H1 (cell line): Measurements from ENCODE around the gene RAB10. TPM values are rescaled to one million over a fixed set of nuclear protein-coding genes. Genes with fewer than 3 reads are reported as not detected.

Experiments
- CTCF ChIA-PET: fragments of 300-600 bp; sonication (Branson Sonifier 250); formaldehyde crosslinking; loops from one replicate; lab custom pipeline; 2021; ENCODE audit not compliant: partially characterized antibody; lab: Charles Lee
- POLR2A ChIA-PET: fragments of 300-600 bp; sonication (Branson Sonifier 250); formaldehyde crosslinking; loops from one replicate; lab custom pipeline; 2021; ENCODE audit warnings: inconsistent platforms; ENCODE audit not compliant: partially characterized antibody; lab: Charles Lee
- DNase-seq, 2 experiments: peaks; one replicate each; pipeline versions ENCODE4 v3.0.0 to v3.0.0-alpha.2; 2010 to 2022; ENCODE audit warnings: low spot score in 2 of 2, low read depth in 1 of 2, mixed read lengths in 1 of 2
- FAIRE-seq: peaks from 2 replicates; lab custom pipeline; 2011; peaks lifted over from hg19 to GRCh38; lab: Jason Lieb, UNC
- H2AFZ ChIP-seq: 2 replicates; pipeline ENCODE4 v1.8.1; 2012; ENCODE audit warnings: low read length, inconsistent platforms
- H2AK5ac ChIP-seq: 2 replicates; pipeline ENCODE4 v1.6.1; 2013; ENCODE audit warnings: low read depth, low read length
- H2BK120ac ChIP-seq: replicated peaks from 2 replicates; pipeline ENCODE3; 2013; ENCODE audit warnings: low read depth, low read length, inconsistent platforms
- H2BK12ac ChIP-seq: 2 replicates; pipeline ENCODE4 v1.6.1; 2013; ENCODE audit warnings: low read depth, low read length
- H2BK15ac ChIP-seq: 2 replicates; pipeline ENCODE4 v1.6.1; 2013; ENCODE audit warnings: low read length
- H2BK20ac ChIP-seq: 2 replicates; pipeline ENCODE4 v1.6.1; 2013; ENCODE audit warnings: low read length
- H2BK5ac ChIP-seq: 2 replicates; pipeline ENCODE4 v1.6.1; 2013; ENCODE audit warnings: low read depth, low read length
- H3K14ac ChIP-seq: 2 replicates; pipeline ENCODE4 v1.6.1; 2013; ENCODE audit warnings: inconsistent platforms; ENCODE audit not compliant: insufficient read length
- H3K18ac ChIP-seq: 2 replicates; pipeline ENCODE4 v1.6.1; 2013; ENCODE audit warnings: low read length; ENCODE audit errors: extremely low read depth
- H3K23ac ChIP-seq: 2 replicates; pipeline ENCODE4 v1.6.1; 2013; ENCODE audit warnings: inconsistent platforms; ENCODE audit not compliant: insufficient read length
- H3K23me2 ChIP-seq: 2 replicates; pipeline ENCODE4 v1.6.1; 2013; ENCODE audit warnings: low read depth, low read length
- H3K27ac ChIP-seq: 2 replicates; pipeline ENCODE4 v1.6.1; 2011; ENCODE audit warnings: low read depth, low read length, inconsistent platforms
- H3K27me3 ChIP-seq, 4 experiments: replicated peaks in 1 of 4; 1 replicate in 1 of 4; 2 replicates in 3 of 4; pipeline versions ENCODE4 v1.6.1 to v1.8.1; 2011 to 2013; ENCODE audit warnings: low read length in 3 of 4, mild to moderate bottlenecking in 3 of 4, inconsistent platforms in 2 of 4, mixed read lengths in 2 of 4, moderate library complexity in 1 of 4; ENCODE audit not compliant: control insufficient read depth in 3 of 4, insufficient read depth in 3 of 4; ENCODE audit errors: extremely low read depth in 1 of 4
- H3K36me3 ChIP-seq, 4 experiments: 2 replicates each; pipeline versions ENCODE4 v1.6.1 to v1.8.1; 2011 to 2013; ENCODE audit warnings: mild to moderate bottlenecking in 4 of 4, low read length in 3 of 4, moderate library complexity in 2 of 4, control low read depth in 1 of 4, inconsistent platforms in 1 of 4; ENCODE audit not compliant: insufficient read depth in 4 of 4, control insufficient read depth in 2 of 4
- H3K4ac ChIP-seq: replicated peaks from 2 replicates; pipeline ENCODE3; 2013; ENCODE audit warnings: low read length, low read depth, mixed read lengths, inconsistent platforms; ENCODE audit not compliant: insufficient read length
- H3K4me1 ChIP-seq, 4 experiments: replicated peaks in 1 of 4; 1 replicate in 1 of 4; 2 replicates in 3 of 4; pipeline versions ENCODE4 v1.6.1 to v1.8.1; 2011 to 2013; ENCODE audit warnings: low read length in 3 of 4, inconsistent platforms in 2 of 4, mixed read lengths in 1 of 4; ENCODE audit not compliant: insufficient read depth in 4 of 4, control insufficient read depth in 3 of 4
- H3K4me2 ChIP-seq, 2 experiments: 2 replicates each; pipeline versions ENCODE4 v1.6.1 to v1.8.1; 2011 to 2013; ENCODE audit warnings: low read depth in 2 of 2, low read length in 2 of 2, control low read depth in 1 of 2, inconsistent platforms in 1 of 2, mild to moderate bottlenecking in 1 of 2; ENCODE audit not compliant: insufficient read depth in 1 of 2
- H3K4me3 ChIP-seq, 4 experiments: fragments of 200-600, 300-600 bp in 1 of 4; sonication (generic), shearing (Covaris generic), sonication (Bioruptor Twin) in 1 of 4; 2 replicates each; pipeline versions ENCODE4 v1.5.1 to v1.8.1; 2011 to 2016; ENCODE audit warnings: low read length in 4 of 4, low read depth in 3 of 4, control low read depth in 2 of 4, inconsistent platforms in 2 of 4, mild to moderate bottlenecking in 2 of 4, mixed read lengths in 1 of 4, moderate library complexity in 1 of 4; ENCODE audit not compliant: insufficient read depth in 2 of 4; ENCODE audit errors: extremely low read depth in 1 of 4
- H3K56ac ChIP-seq: replicated peaks from 2 replicates; pipeline ENCODE3; 2013; ENCODE audit warnings: low read depth, mild to moderate bottlenecking, mixed read lengths, low read length, inconsistent platforms; ENCODE audit not compliant: insufficient read length
- H3K79me1 ChIP-seq: 2 replicates; pipeline ENCODE4 v1.6.1; 2013; ENCODE audit warnings: low read depth, low read length, control low read depth
- H3K79me2 ChIP-seq, 2 experiments: 2 replicates each; pipeline versions ENCODE4 v1.6.1 to v1.8.1; 2012 to 2013; ENCODE audit warnings: low read length in 2 of 2, mild to moderate bottlenecking in 2 of 2, inconsistent platforms in 1 of 2; ENCODE audit not compliant: insufficient read depth in 2 of 2, control insufficient read depth in 1 of 2
- H3K9ac ChIP-seq, 4 experiments: replicated peaks in 1 of 4; 1 replicate in 1 of 4; 2 replicates in 3 of 4; pipeline versions ENCODE4 v1.6.1 to v1.8.1; 2011 to 2013; ENCODE audit warnings: low read depth in 3 of 4, low read length in 3 of 4, control low read depth in 2 of 4, mild to moderate bottlenecking in 2 of 4, moderate library complexity in 2 of 4, inconsistent platforms in 1 of 4; ENCODE audit errors: extremely low read depth in 1 of 4
- H3K9me3 ChIP-seq, 2 experiments: 2 replicates each; pipeline versions ENCODE4 v1.6.1 to v1.8.1; 2012 to 2013; ENCODE audit warnings: mild to moderate bottlenecking in 2 of 2, moderate library complexity in 2 of 2, control low read depth in 1 of 2, inconsistent platforms in 1 of 2, low read depth in 1 of 2, low read length in 1 of 2, mixed read lengths in 1 of 2; ENCODE audit not compliant: insufficient read depth in 2 of 2
- H4K20me1 ChIP-seq, 2 experiments: replicated peaks in 1 of 2; 2 replicates each; pipeline versions ENCODE3 to v1.8.1; 2011 to 2013; ENCODE audit warnings: inconsistent platforms in 2 of 2, low read length in 2 of 2, mild to moderate bottlenecking in 1 of 2; ENCODE audit not compliant: insufficient read depth in 2 of 2, control insufficient read depth in 1 of 2
- H4K5ac ChIP-seq: 2 replicates; pipeline ENCODE4 v1.6.1; 2013; ENCODE audit warnings: low read length, low read depth, mixed read lengths, inconsistent platforms; ENCODE audit not compliant: insufficient read length
- H4K8ac ChIP-seq: 2 replicates; pipeline ENCODE4 v1.8.0; 2013; ENCODE audit warnings: mild to moderate bottlenecking, moderate library complexity, low read length, inconsistent platforms; ENCODE audit not compliant: insufficient read depth; ENCODE audit errors: extremely low read depth
- H4K91ac ChIP-seq: replicated peaks from 2 replicates; pipeline ENCODE3; 2013; ENCODE audit warnings: low read length, mixed read lengths, inconsistent platforms; ENCODE audit not compliant: insufficient read length
- CREB1 ChIP-seq: IDR thresholded peaks from 2 replicates; pipeline ENCODE4 v1.6.1; 2012; ENCODE audit warnings: inconsistent platforms
- SIX5 ChIP-seq: IDR thresholded peaks from 2 replicates; pipeline ENCODE4 v1.6.1; 2011; ENCODE audit warnings: mild to moderate bottlenecking, low read depth, low read length
- WGBS, 2 experiments: shearing (Covaris generic) in 1 of 2; methylation state at CpG; one replicate each; pipeline versions ENCODE4 v1.1.6 to v1.1.7; 2013 to 2015; ENCODE audit warnings: low lambda C conversion rate in 2 of 2, mixed read lengths in 2 of 2, inconsistent platforms in 1 of 2, low coverage in 1 of 2, missing lambda C conversion rate in 1 of 2; ENCODE audit not compliant: insufficient replicate concordance in 2 of 2, insufficient coverage in 1 of 2, insufficient read length in 1 of 2; ENCODE audit errors: extremely low coverage in 1 of 2, missing lambda C conversion rate in 1 of 2; 5-methylcytosine and 5-hydroxymethylcytosine counted together
- polyA plus RNA-seq, 7 experiments: library from polyadenylated mRNA; depleted of rRNA in 3 of 7; stranded (reverse) in 5 of 7; unstranded in 2 of 7; fragments of >200 nt in 5 of 7; fragments of 200-250 nt in 2 of 7; gene quantifications; 1 replicate in 5 of 7; 2 replicates in 1 of 7; 4 replicates in 1 of 7; pipeline versions ENCODE4 v1.2.1 to v1.2.3, GENCODE V29; 2011 to 2013; ENCODE audit warnings: missing spikeins in 2 of 7, mixed read lengths in 2 of 7
- total RNA-seq: library from RNA; stranded (reverse); fragmentation: NEBNext Ultra II Directional; extraction: Animal tissue kit (Norgen Biotek cat#: 25700); gene quantifications from 2 replicates; pipeline ENCODE4 v1.2.1, GENCODE V29; 2021

RAB10 gene
- total and polyA plus RNA-seq, 2 of the 8 experiments (the other 6 are each of a cell fraction or from before 2014, with no cell fraction given): 42.6 to 136 TPM

GRCh38 chr2:26009567-26009963 lies 24.3 kb upstream of the RAB10 start:
- ChIA-PET CTCF (interaction anchor here (1.5 to 2.0 kb wide), 3 partner anchors 10 to 22 kb away, joined by 4 to 7 read pairs (median 6); no protein-coding TSS in a partner anchor), POLR2A (interaction anchor here (1.0 to 3.7 kb wide), 2 partner anchors 25 to 60 kb away, joined by 4 to 16 read pairs; partner anchors contain the start of gene RAB10)
- H3K18ac ChIP-seq: no peak overlapping the region
- no peak for TF ChIP-seq CREB1
- TF ChIP-seq SIX5: no peak

More at GRCh38 chr2:26009567-26009963, 24.3 kb upstream of the RAB10 start:
- H4K8ac ChIP-seq: no peak overlapping the region
- no peak overlapping the region for H4K91ac ChIP-seq
- DNase-seq (no peak), FAIRE-seq (no peak)
- no peak overlapping the region for H2BK12ac ChIP-seq
- H3K79me2 ChIP-seq: no peaks in the 10 kb centered on the region
- no peak overlapping the region for H2AFZ ChIP-seq
- H2BK120ac ChIP-seq: no peak overlapping the region
- no peak overlapping the region for H2BK5ac ChIP-seq
- H3K56ac ChIP-seq: no peak overlapping the region
- H3K14ac ChIP-seq: no peak overlapping the region
- no peak overlapping the region for H3K4ac ChIP-seq
- no peak overlapping the region for H2BK15ac ChIP-seq
- H3K9ac ChIP-seq: no peak overlapping the region
- no peak overlapping the region for H3K4me3 ChIP-seq
- H3K4me2 ChIP-seq: no peak overlapping the region
- peaks cover 3 to 8% (median 4%) of the 10 kb centered on the region in 4 experiments; a peak in 4 of 7 replicates for H3K4me1 ChIP-seq
- 96% methylated on average over 2 of the region's 2 CpGs; no CpG with 5 or more reads in 1 of the 2 experiments for WGBS, 2 experiments
- no peaks in the 10 kb centered on the region for H3K27me3 ChIP-seq
- no peaks in the 10 kb centered on the region for H3K79me1 ChIP-seq
- H4K5ac ChIP-seq: no peak overlapping the region
- H3K9me3 ChIP-seq: no peaks in the 10 kb centered on the region
- no peak overlapping the region for H3K23ac ChIP-seq
- H3K36me3 ChIP-seq: no peaks in the 10 kb centered on the region
- H2BK20ac ChIP-seq: no peak overlapping the region
- H3K23me2 ChIP-seq: no peaks in the 10 kb centered on the region; the same call in 1 of the 2 replicates
- H4K20me1 ChIP-seq: no peaks in the 10 kb centered on the region
- H2AK5ac ChIP-seq: no peak overlapping the region
- H3K27ac ChIP-seq: no peak overlapping the region
